ENCODE data around the gene KRT20.

Gene KRT20

GRCh38 chr17:40836020-40836419 is 49.0 kb downstream of the KRT20 start:
- DNase-seq (ENCODE audit: low spot score) = no peak
- in situ Hi-C loops (cut with MboI; ENCODE audit: low sequenced_read_pairs, unreplicated experiment) = no loop called here
- TF ChIP-seq CTCF (IDR thresholded peaks at IDR 0.05; ENCODE audit: borderline replicate concordance, control extremely low read depth, extremely low read depth, insufficient read depth, missing control alignments) = no peak

GRCh38 chr17:40833882-40834281 is 51.2 kb downstream of the KRT20 start:
- no peak for TF ChIP-seq CTCF (IDR thresholded peaks at IDR 0.05; ENCODE audit: borderline replicate concordance, control extremely low read depth, extremely low read depth, insufficient read depth, missing control alignments)
- DNase-seq (ENCODE audit: low spot score) = no peak
- in situ Hi-C loops (cut with MboI; ENCODE audit: low sequenced_read_pairs, unreplicated experiment) = no loop called here

- TF ChIP-seq CTCF (IDR thresholded peaks at IDR 0.05; ENCODE audit: borderline replicate concordance, control extremely low read depth, extremely low read depth, insufficient read depth, missing control alignments) = no peak
- no peak for DNase-seq (ENCODE audit: low spot score)
- in situ Hi-C loops (cut with MboI; ENCODE audit: low sequenced_read_pairs, unreplicated experiment) = no loop called here
Observed at GRCh38 chr17:40832840-40833239, 52.2 kb downstream of the KRT20 start.

- no peak for TF ChIP-seq CTCF (IDR thresholded peaks at IDR 0.05; ENCODE audit: borderline replicate concordance, control extremely low read depth, extremely low read depth, insufficient read depth, missing control alignments)
- DNase-seq (ENCODE audit: low spot score) = no peak
- in situ Hi-C loops (cut with MboI; ENCODE audit: low sequenced_read_pairs, unreplicated experiment) = no loop called here
Observed at GRCh38 chr17:40830085-40830776, 54.8 kb downstream of the KRT20 start.

GRCh38 chr17:40828454-40829044 is 56.5 kb downstream of the KRT20 start:
- DNase-seq (ENCODE audit: low spot score) = no peak
- no peak for TF ChIP-seq CTCF (IDR thresholded peaks at IDR 0.05; ENCODE audit: borderline replicate concordance, control extremely low read depth, extremely low read depth, insufficient read depth, missing control alignments)
- in situ Hi-C loops (cut with MboI; ENCODE audit: low sequenced_read_pairs, unreplicated experiment) = no loop called here

- no peak for TF ChIP-seq CTCF (IDR thresholded peaks at IDR 0.05; ENCODE audit: borderline replicate concordance, control extremely low read depth, extremely low read depth, insufficient read depth, missing control alignments)
- DNase-seq (ENCODE audit: low spot score) = no peak
- in situ Hi-C loops (cut with MboI; ENCODE audit: low sequenced_read_pairs, unreplicated experiment) = no loop called here
Observed at GRCh38 chr17:40827746-40828453, 57.1 kb downstream of the KRT20 start.
